SK-N-MC (cell line): ENCODE data around the gene IQSEC1.

Experiments
- FOXP2 ChIP-seq: optimal IDR thresholded peaks from 2 replicates; pipeline ENCODE3; 2011; ENCODE audit warnings: mild to moderate bottlenecking, moderate library complexity; ENCODE audit not compliant: insufficient read depth; ENCODE audit errors: extremely low read length, control extremely low read depth
- POLR2AphosphoS5 ChIP-seq: IDR thresholded peaks from 2 replicates; pipeline ENCODE4 v1.6.1; 2012; ENCODE audit warnings: mild to moderate bottlenecking, low read depth, low read length, borderline replicate concordance

- TF ChIP-seq POLR2AphosphoS5 (no peak), FOXP2 (no peak)
Measured at GRCh38 chr3:12932754-12933153, 140.5 kb downstream of the IQSEC1 start.
